HCT116 (cell line): ENCODE measurements around the gene PKP3. TPM values are rescaled to one million over a fixed set of nuclear protein-coding genes. Genes with fewer than 3 reads are reported as not detected.

ENCODE experiments used
- ATAC-seq: fragments of 200-7000 bp; cut with Tn5 transposase; 2 replicates; pipeline ENCODE4 v1.9.1; 2020; ENCODE audit warnings: mild to moderate bottlenecking, moderate library complexity
- BruUV-seq: library from RNA; stranded (reverse); fragments of 400-500 nt; replicated peaks from 2 replicates; lab custom pipeline; 2021; lab: Mats Ljungman, UMichigan
- CTCF ChIA-PET: fragments of 300-600 bp; sonication (Branson Sonifier 250); formaldehyde crosslinking; loops from one replicate; lab custom pipeline; 2021; ENCODE audit warnings: antibody characterized with exemption; lab: Charles Lee
- POLR2A ChIA-PET: fragments of 300-600, 350-600 bp; sonication (Branson Sonifier 250); formaldehyde crosslinking; loops from one replicate; lab custom pipeline; 2021; ENCODE audit warnings: antibody characterized with exemption; lab: Charles Lee
- RAD21 ChIA-PET, 2 experiments: fragments of 300-600 bp; sonication (Branson Sonifier 250); formaldehyde crosslinking; loops; one replicate each; lab custom pipeline; 2023; ENCODE audit warnings: low total read pairs in 2 of 2; ENCODE audit not compliant: uncharacterized antibody in 2 of 2, unreplicated experiment in 2 of 2, low non-redundant PET in 1 of 2; lab: Charles Lee
- DNase-seq: peaks from one replicate; pipeline ENCODE4 v3.0.0-alpha.2; 2010; ENCODE audit warnings: low read depth, low spot score
- H2AFZ ChIP-seq: fragments of 200-600 bp; shearing (Covaris generic), sonication (generic); 2 replicates; pipeline ENCODE4 v1.6.1; 2017; ENCODE audit warnings: low read depth, mixed run types, mixed read lengths, antibody characterized with exemption, low read length; ENCODE audit not compliant: poor library complexity, severe bottlenecking
- H3K27ac ChIP-seq: 2 replicates; pipeline ENCODE4 v1.5.1; 2012; ENCODE audit warnings: low read depth, low read length
- H3K27me3 ChIP-seq: fragments of 200-600 bp; sonication (generic); 2 replicates; pipeline ENCODE4 v1.6.1; 2016; ENCODE audit warnings: mixed run types, low read length, mixed read lengths; ENCODE audit not compliant: insufficient read depth
- H3K36me3 ChIP-seq, 2 experiments: fragments of 200-500 bp in 1 of 2; fragments of 200-600 bp in 1 of 2; sonication (Bioruptor generic) in 1 of 2; sonication (generic) in 1 of 2; 2 replicates each; pipeline versions ENCODE4 v1.5.1 to v1.6.1; 2014 to 2016; ENCODE audit warnings: low read length in 2 of 2, inconsistent platforms in 1 of 2, mixed read lengths in 1 of 2, mixed run types in 1 of 2; ENCODE audit not compliant: insufficient read depth in 2 of 2, control insufficient read depth in 1 of 2
- H3K4me1 ChIP-seq, 2 experiments: fragments of 200-600 bp in 1 of 2; sonication (generic) in 1 of 2; 2 replicates each; pipeline versions ENCODE4 v1.5.1 to v1.6.1; 2012 to 2017; ENCODE audit warnings: low read length in 2 of 2, inconsistent platforms in 1 of 2, mild to moderate bottlenecking in 1 of 2, mixed read lengths in 1 of 2, mixed run types in 1 of 2, moderate library complexity in 1 of 2; ENCODE audit not compliant: insufficient read depth in 2 of 2, control insufficient read depth in 1 of 2
- H3K4me2 ChIP-seq: fragments of 200-600 bp; sonication (generic); 2 replicates; pipeline ENCODE4 v1.6.1; 2017; ENCODE audit warnings: mixed run types, low read length, mixed read lengths
- H3K4me3 ChIP-seq, 2 experiments: fragments of 200-600 bp in 1 of 2; sonication (generic) in 1 of 2; replicated peaks in 1 of 2; 2 replicates each; pipeline ENCODE4 v1.5.1; 2011 to 2016; ENCODE audit warnings: low read length in 2 of 2, control low read depth in 1 of 2, low read depth in 1 of 2, mild to moderate bottlenecking in 1 of 2, mixed read lengths in 1 of 2, mixed run types in 1 of 2
- H3K79me2 ChIP-seq: fragments of 200-600 bp; sonication (generic); 2 replicates; pipeline ENCODE4 v1.6.1; 2017; ENCODE audit warnings: mild to moderate bottlenecking, mixed run types, low read length, moderate library complexity, mixed read lengths; ENCODE audit not compliant: insufficient read depth
- H3K9ac ChIP-seq: fragments of 200-600 bp; sonication (generic); 2 replicates; pipeline ENCODE4 v1.6.1; 2016; ENCODE audit warnings: low read length, mixed read lengths
- H3K9me2 ChIP-seq: fragments of 200-600 bp; sonication (generic), shearing (Covaris generic); 2 replicates; pipeline ENCODE4 v1.6.1; 2017; ENCODE audit warnings: mixed run types, mild to moderate bottlenecking, moderate library complexity; ENCODE audit not compliant: insufficient read depth
- H3K9me3 ChIP-seq, 2 experiments: fragments of 200-500 bp in 1 of 2; fragments of 200-600 bp in 1 of 2; sonication (Bioruptor generic) in 1 of 2; sonication (generic) in 1 of 2; 2 replicates each; pipeline ENCODE4 v1.6.1; 2014 to 2017; ENCODE audit warnings: low read length in 2 of 2, mixed read lengths in 2 of 2, inconsistent platforms in 1 of 2, low read depth in 1 of 2, mild to moderate bottlenecking in 1 of 2, mixed run types in 1 of 2, moderate library complexity in 1 of 2; ENCODE audit not compliant: control insufficient read depth in 1 of 2, insufficient read depth in 1 of 2
- H4K20me1 ChIP-seq: fragments of 200-600 bp; sonication (generic), shearing (Covaris generic); 2 replicates; pipeline ENCODE4 v1.6.1; 2017; ENCODE audit warnings: mixed run types, mild to moderate bottlenecking, moderate library complexity; ENCODE audit not compliant: insufficient read depth
- CBX3 ChIP-seq: IDR thresholded peaks from 2 replicates; pipeline ENCODE4 v1.6.1; 2012; ENCODE audit warnings: low read depth
- CEBPB ChIP-seq: IDR thresholded peaks from 2 replicates; pipeline ENCODE4 v1.6.1; 2012; ENCODE audit warnings: low read depth
- CTCF ChIP-seq, 3 experiments: fragments of 200-600 bp in 1 of 3; sonication (generic) in 1 of 3; IDR thresholded peaks in 2 of 3; conservative IDR thresholded peaks in 1 of 3; 2 replicates each; pipeline ENCODE4 v1.5.1; 2012 to 2017; ENCODE audit warnings: low read depth in 2 of 3, low read length in 2 of 3, antibody characterized with exemption in 1 of 3, borderline replicate concordance in 1 of 3, control low read depth in 1 of 3, mild to moderate bottlenecking in 1 of 3, mixed read lengths in 1 of 3, mixed run types in 1 of 3, moderate library complexity in 1 of 3; ENCODE audit not compliant: insufficient read depth in 1 of 3
- EGR1 ChIP-seq: IDR thresholded peaks from 2 replicates; pipeline ENCODE4 v1.6.1; 2012; ENCODE audit warnings: low read depth
- EZH2 ChIP-seq: fragments of 200-600 bp; sonication (generic); IDR thresholded peaks from 2 replicates; pipeline ENCODE4 v1.6.1; 2017; ENCODE audit warnings: antibody characterized with exemption, mixed run types
- FOSL1 ChIP-seq: IDR thresholded peaks from 2 replicates; pipeline ENCODE4 v1.6.1; 2012; ENCODE audit warnings: low read depth
- JUND ChIP-seq: IDR thresholded peaks from 2 replicates; pipeline ENCODE4 v1.6.1; 2012
- POLR2A ChIP-seq: IDR thresholded peaks from 2 replicates; pipeline ENCODE4 v1.7.0; 2011; ENCODE audit warnings: borderline replicate concordance; ENCODE audit not compliant: insufficient read depth, insufficient read length; ENCODE audit errors: extremely low read depth
- POLR2AphosphoS5 ChIP-seq: IDR thresholded peaks from 2 replicates; pipeline ENCODE4 v1.6.1; 2011; ENCODE audit warnings: mild to moderate bottlenecking, low read depth, low read length, moderate library complexity
- RAD21 ChIP-seq: IDR thresholded peaks from 2 replicates; pipeline ENCODE4 v1.6.1; 2012; ENCODE audit warnings: low read depth, mild to moderate bottlenecking
- REST ChIP-seq: IDR thresholded peaks from 2 replicates; pipeline ENCODE4 v1.6.1; 2012; ENCODE audit warnings: low read depth
- SIN3A ChIP-seq: IDR thresholded peaks from 2 replicates; pipeline ENCODE4 v1.6.1; 2012; ENCODE audit warnings: low read depth
- SP1 ChIP-seq: IDR thresholded peaks from 2 replicates; pipeline ENCODE4 v1.6.1; 2012; ENCODE audit warnings: low read depth
- SRF ChIP-seq: IDR thresholded peaks from 2 replicates; pipeline ENCODE4 v1.6.1; 2012; ENCODE audit warnings: low read depth
- TCF7L2 ChIP-seq: IDR thresholded peaks from 2 replicates; pipeline ENCODE4 v1.7.0; 2011; ENCODE audit warnings: borderline replicate concordance, inconsistent platforms; ENCODE audit not compliant: insufficient read depth, insufficient read length; ENCODE audit errors: extremely low read depth
- ZBTB33 ChIP-seq: IDR thresholded peaks from 2 replicates; pipeline ENCODE4 v1.6.1; 2011; ENCODE audit warnings: mild to moderate bottlenecking, low read length, moderate library complexity; ENCODE audit not compliant: insufficient replicate concordance; ENCODE audit errors: extremely low read depth
- ZFX ChIP-seq: fragments of 450-650 bp; IDR thresholded peaks from 2 replicates; pipeline ENCODE4 v1.6.1; 2017
- intact Hi-C: fragments of 100-400 bp; cut with micrococcal nuclease; formaldehyde crosslinking; loops from 2 replicates; pipeline ENCODE4 v1.10.0; 2022
- total RNA-seq: library from RNA; stranded (reverse); gene quantifications from one replicate; pipeline ENCODE4 v1.2.1, GENCODE V29; 2021; ENCODE audit not compliant: unreplicated experiment

PKP3 gene
- total RNA-seq, 1 experiment from 2014 or later: 157 TPM

GRCh38 chr11:380095-380480, 13.9 kb upstream of the PKP3 start:
- intact Hi-C loops: no loop called here
- Histone ChIP-seq H3K9ac (no peak overlapping the region), H4K20me1 (no peaks in the 10 kb centered on the region), H3K27me3 (no peaks in the 10 kb centered on the region), H3K79me2 (no peaks in the 10 kb centered on the region), H3K9me2 (no peaks in the 10 kb centered on the region), H2AFZ (no peak overlapping the region), H3K27ac (no peak overlapping the region), H3K9me3 (no peaks in the 10 kb centered on the region), H3K4me3 (no peak overlapping the region), H3K4me1 (no peaks in the 10 kb centered on the region), H3K36me3 (peaks cover 0 to 5% of the 10 kb centered on the region in 2 experiments; a peak in 1 of 4 replicates), H3K4me2 (no peak overlapping the region)
- ChIA-PET POLR2A (no interaction called here), CTCF (no interaction called here), RAD21 (no interaction called here)
- no peak for ATAC-seq
- DNase-seq: no peak
- TF ChIP-seq POLR2AphosphoS5: no peak
- TF ChIP-seq TCF7L2: no peak
- no peak for TF ChIP-seq CBX3
- no peak for TF ChIP-seq EZH2
- TF ChIP-seq SRF: no peak
- TF ChIP-seq SP1: no peak
- TF ChIP-seq REST: no peak
- TF ChIP-seq SIN3A: no peak
- TF ChIP-seq ZFX: no peak
- no peak for TF ChIP-seq EGR1
- no peak for TF ChIP-seq CTCF (IDR thresholded peaks at IDR 0.05 in 2 of 3, conservative IDR thresholded peaks at IDR 0.05 in 1 of 3; ENCODE audit: borderline replicate concordance in 1 of 3, insufficient read depth in 1 of 3, low read depth in 2 of 3, low read length in 2 of 3)
- no peak for TF ChIP-seq JUND
- no peak for TF ChIP-seq POLR2A
- TF ChIP-seq FOSL1: no peak
- no peak for TF ChIP-seq RAD21
- no peak for TF ChIP-seq CEBPB
- TF ChIP-seq ZBTB33: no peak
- no TSS peak for BruUV-seq
